IPS-NIHi7 (cell line): ENCODE data around the gene COPS7B.

Experiments used
- DNase-seq: peaks from one replicate; pipeline ENCODE4 v3.0.0; 2012; ENCODE audit warnings: mixed read lengths; ENCODE audit errors: extremely low spot score

COPS7B gene

DNA sequence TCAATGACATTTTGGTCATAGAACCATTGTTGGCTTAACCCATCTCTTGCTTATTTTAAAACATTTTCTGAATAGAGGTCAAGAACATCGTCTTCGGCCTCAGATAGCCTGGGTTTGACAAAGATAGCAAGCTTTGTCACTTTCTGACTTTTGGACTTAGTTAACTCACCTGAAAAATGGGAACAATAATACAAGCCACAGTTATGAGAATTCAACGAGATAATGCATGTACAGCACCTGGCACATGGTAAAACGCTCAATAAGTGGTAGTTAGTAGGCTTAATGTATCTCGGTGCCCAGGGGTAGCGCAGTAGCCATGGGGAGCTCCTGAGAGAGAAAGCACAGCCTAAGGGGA is 446 bp upstream of the COPS7B start:
- DNase-seq, result no peak

DNA sequence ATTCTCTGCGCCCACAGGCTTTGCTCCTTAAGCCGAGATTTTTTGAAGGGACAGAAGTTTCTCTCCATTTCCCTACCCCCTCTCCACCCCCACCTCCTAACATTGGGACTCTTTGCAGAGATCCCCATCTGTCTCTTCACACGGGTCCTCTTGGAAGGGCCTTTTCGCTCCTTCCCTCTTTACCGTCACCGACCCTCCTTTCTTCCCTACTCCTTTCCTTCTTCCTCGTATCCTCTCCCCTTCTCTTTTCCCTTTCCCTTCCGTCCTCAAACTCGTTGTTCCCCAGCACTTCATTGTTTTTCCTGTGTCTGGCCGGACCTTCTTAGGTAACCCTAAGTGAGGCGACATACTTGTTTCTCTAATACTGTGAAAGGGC is 660 bp downstream of the COPS7B start:
- DNase-seq, result no peak

DNA sequence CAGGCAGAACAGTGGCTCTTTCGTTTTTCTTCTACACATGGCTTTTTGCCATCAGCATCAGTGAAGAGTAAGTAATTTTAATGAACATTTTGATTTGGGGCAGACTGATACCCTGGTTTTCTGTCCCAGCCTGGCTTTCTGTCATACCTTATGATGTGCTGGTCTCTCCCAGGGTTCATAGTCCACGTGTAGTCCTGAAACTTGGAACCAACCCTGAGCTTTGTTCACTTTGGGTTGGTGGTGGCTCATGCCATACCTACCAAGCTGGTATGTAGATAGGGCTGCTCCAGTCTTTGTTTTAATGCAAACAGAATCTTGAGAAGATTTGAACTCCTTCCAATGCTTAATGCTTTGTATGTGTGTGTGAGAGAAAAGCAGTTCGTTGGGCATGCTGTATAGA is 4.9 kb downstream of the COPS7B start:
- DNase-seq, result no peak

DNA sequence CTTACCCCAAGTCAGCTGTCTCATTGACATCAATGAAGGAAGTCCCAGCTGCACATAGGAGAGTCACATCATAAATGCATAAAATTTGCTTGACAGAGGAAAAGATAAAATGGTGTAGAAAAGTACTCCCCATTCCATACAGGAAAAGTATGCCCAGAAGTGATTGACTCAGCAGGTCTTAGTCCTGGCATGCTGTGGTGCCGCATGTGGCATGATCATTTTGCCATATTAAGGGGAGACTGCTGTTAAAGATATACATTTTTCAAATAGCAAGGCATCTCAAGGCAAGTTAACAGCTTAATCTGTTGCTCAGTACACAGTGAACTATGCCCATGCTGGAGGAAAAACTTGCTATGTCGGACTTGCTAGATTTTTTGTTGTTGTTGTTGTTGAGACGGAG is 8.1 kb downstream of the COPS7B start:
- DNase-seq, result no peak

DNA sequence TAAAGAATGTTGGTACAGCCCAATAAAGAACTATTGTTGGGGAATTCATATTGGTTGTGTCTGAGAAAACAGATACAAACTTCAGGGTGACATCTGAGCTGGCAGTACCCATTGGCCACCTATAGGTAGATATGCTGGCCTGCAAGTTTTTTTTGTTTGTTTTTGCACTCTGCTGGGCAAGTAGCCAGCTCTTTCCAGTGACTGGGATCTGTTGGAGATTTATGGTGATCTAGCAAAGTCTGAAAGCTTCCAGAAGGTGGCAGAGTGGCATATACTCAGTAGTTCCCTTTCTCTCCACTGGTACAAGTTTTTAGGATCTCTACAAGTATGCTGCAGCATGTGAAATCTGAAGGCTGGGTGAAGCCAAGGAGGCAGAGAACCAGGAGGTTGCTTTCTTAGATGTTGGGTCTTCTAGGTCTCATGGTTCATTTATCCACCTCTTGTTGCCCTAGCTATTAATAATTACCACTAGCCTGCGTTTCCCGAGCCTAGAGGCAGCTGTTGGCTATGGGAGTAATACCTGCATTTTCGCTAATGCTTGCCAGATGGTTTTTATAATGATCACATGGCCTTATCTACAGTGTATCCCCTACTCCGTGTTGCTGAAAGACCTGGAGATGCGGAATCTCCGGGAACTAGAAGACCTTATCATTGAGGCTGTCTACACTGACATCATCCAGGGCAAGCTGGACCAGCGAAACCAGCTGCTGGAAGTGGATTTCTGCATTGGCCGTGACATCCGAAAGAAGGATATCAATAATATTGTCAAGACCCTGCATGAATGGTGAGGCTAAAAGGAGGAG is 9.5 kb downstream of the COPS7B start:
- DNase-seq, result no peak

DNA sequence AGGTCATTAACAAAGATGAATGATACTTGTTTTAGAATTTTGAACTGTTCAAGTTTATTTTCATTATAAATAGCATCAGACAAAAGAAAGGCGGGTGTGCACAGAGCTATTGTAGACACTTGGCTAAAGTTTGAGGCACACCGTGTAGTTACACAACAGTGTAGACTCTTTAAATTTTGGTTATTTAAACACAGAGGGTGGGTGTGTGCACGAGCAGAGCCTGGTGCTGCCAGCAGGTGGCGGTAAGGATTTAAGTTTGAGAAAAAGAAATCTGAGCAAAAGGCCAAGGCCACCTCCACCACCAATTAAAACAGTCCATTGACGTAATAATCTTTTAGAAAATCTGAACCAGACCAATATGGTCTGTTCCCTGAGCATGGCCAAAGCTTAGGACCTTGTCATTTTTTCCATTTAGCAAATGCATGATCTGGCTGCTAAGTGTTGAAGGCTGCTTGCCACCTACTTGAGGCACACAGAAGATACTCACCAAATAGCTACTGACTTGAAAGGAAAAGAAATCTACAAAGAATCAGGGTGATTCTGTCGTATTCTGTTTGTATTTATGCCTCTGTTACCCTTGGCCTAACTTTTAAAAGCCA is 14.3 kb downstream of the COPS7B start:
- peak; percentile 53 for DNase-seq

DNA sequence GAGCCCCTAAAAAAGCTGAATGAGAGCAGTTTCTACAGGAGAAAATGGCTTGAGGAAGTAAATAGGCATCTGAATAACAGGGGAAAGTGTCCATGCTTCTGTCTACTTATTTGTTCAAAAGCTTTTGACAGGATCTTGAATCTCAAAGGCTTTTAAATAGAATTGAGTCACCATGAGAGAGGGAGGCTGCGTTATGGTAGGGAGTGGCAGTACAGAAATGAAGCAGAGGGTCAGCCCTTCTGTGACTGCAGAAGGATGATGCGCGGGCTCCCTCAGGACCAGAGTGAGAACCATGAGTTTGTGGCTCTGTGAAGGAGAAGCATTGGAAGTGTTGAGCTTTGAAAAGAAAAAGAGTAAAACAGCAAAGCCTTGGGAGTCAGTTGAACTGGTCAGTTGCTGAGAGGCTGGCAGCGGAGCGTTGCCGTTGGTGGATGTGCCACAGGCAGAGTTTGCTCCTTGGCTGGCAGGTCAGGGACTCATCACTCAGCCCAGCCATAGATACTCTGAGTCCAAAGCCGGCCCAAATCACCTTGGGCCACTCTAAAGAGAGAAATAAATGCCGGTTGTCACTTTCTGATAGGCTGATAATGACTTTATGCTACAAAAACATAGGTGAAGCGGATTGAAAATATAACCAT is 17.4 kb downstream of the COPS7B start:
- no peak for DNase-seq

DNA sequence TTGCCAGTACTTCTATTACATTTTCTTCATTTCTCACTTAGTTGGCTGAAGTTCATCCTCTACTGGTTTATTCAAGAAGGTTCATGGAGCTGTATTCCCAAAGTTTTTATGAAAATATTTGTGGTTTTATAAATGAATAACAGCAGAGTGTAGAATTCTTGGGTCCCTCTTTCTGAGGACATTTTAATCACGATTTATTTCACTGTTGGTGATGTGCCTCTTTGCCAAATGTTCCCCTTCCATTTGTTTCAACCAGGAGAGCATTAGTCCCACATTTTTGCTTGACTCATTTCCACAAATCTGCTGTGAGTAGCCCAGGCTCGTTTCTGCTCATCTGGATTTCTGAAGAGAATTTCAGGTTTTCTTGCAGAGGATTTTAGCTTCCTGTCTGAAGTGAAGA is 20.8 kb downstream of the COPS7B start:
- no peak for DNase-seq

DNA sequence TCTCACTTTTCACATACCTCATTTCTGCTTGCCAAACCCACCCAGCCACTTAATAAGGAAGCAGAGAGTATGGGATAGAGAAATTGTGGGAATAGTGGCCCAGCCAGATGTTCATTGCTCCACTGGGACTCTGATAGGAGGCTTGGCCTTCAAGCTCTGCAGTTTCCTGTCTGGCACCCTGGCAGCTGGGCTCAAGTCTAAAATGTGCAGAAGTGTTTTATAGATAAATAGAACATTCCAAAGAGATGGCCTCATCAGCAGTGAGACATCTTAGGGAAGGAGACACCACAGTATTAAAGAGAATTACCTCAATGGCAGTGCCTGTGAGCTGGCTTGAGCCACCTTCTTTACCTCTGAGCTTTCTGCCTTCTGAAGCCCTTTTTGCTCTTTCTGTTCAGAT is 24.7 kb downstream of the COPS7B start:
- no peak for DNase-seq

DNA sequence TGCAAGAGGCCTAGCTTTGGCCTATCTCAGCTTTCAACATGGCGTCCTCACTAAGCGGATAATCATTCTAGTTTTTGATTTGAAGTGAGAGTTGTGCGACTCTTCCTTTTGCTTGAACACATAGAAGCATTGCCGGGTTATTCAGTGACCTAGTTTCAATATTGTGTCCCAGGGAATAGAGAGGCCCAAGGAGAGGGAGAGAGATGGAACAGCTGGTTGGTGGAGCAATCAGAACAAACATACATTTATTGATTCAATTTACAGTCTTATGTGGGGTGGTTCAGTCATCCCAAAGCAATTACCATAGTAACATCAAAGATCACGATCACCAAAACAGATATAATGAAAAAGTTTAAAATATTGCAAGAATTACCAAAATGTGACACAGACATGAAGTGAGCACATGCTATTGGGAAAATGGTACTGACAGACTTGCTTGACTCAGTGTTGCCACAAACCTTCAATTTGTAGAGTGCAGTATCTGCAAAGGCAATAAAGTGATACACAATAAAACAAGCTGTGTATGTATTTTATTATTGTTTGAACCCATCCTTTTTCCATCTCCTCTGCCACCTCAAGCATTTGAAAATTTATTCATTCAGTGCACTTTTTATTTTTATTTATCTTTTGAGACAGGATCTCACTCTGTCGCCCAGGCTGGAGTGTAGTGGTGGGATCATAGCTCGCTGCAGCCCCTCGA is 30.2 kb downstream of the COPS7B start:
- DNase-seq, result no peak

DNA sequence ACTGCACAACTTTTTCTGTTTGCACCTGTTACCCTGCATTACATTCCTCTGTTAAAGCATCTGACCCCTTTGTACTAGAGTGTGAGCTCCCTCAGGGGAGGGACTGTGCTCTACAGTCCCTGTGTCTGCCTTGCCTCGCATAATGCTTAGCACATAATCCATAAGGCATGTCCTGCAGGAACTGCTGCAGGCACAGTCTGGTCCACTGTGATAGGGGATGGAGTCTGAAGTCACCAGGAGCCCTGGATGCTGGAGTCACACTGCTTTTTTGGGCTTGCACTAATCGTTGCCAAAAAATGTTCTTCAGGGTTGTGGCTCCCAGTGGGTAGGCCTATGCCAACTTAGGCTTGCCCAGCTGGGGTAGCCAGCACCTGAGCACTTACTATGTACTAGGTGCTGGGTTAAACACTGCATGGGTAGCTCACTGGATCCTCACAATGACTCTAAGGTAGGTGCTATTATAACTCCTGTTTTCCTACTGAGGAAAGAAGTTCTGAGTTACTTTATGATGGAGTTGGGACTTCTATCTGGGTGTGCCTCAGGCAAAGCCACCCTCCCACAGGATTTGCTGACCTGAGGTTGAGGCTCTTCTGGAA is 33.3 kb downstream of the COPS7B start:
- DNase-seq, result no peak

DNA sequence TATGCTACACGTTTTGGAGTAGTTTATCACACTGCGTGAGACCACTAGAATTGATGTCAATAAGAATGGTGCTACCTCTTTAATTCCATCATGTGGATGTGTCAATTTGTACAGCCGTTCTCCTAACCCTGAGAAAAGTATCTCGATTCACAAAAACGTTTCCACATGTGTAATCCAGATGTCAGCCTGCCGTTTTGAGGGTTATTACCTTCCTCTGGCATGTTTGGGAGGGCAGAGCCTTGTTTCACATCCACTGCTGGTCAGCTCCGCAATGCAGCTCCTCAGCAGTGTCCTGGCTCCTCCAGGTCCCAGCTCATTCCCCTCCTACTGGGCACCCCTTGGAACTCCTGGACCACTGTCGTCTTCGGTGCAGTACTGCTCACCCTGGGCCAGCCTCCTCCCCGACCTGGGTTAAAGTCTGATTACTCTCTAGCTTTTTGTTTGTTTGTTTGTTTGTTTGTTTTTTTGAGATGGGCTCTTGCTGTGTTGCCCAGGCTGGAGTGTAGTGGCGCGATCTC is 34.6 kb downstream of the COPS7B start:
- DNase-seq, result no peak

DNA sequence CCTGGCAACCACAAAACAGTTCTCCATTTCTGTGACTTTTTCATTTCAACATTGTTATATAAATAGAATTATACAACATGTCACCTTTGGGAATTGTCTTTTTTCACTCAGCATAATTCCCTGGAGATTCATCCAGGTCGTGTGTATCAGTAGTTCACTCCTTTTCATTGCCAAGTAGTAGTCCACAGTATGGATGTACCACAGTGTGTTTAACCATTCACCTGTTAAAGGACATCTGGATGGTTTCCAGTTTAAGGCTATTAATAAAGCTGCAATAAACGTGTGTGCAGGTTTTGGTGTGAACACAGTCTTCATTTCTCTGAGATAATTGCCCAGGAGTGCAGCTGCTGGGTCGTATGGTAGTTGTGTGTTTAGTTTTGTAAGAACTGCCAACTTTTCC is 35.7 kb downstream of the COPS7B start:
- DNase-seq, result no peak

DNA sequence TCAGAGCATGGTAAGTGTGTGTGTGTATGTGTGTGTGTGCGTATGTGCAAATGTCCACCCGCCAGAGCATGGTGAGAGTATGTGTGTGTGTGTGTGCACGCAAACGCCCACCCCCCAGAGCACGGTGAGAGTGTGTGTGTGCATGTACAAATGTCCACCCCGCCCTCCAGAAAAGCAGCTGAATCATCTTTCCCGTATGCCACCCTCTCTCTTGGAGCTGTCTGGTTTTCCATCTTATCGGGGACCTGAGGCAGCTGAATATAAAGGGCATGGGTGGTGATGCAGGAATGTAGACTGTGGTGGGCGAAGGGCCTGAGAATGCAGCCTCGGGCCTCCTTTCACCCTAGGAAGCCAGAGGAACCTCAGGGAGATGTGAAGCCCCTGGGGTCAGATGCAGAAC is 66.9 kb downstream of the COPS7B start:
- DNase-seq, result no peak

DNA sequence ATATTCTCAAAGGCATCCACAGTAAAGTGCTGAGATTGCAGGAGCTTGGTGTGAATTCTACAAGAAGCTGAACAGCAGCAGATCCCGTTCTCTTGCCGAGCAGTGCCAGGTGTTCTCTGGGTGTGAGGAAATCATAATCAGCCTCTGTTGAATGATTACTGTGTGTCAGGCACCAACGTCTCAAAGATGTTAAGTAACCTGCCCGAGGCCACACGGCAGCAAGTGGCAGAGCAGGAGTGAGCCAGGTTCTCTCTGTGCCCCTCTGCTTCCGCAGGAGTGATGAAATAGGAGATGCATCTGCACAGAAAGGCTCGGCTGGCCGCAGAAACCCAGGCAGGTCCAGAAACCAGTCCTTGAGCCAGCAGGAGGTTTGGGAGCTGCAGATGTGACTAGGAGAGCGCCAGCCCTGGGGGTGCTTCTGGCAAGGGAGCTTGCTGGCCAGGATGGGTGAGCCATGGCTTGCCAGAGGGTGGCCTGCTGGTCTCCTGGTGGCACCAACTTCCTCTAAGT is 68.4 kb downstream of the COPS7B start:
- DNase-seq, result no peak

DNA sequence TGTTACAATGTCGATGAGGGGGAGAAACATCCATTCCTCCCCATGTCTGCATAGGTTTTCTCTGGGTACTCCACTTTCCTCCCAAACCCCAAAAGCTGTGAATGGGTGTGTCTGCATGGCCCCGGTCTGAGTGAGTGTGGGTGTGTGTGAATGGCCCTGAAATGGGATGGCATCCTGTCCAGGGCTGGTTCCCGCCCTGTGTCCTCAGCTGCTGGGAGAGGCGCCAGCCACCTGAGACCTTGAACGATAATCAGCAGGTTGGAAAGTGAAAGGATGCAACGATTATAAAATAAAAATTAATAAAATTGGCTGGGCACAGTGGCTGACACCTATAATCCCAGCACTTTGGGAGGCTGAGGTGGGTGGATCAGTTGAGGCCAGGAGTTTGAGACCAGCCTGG is 70.7 kb downstream of the COPS7B start:
- DNase-seq, result no peak
